ENCODE data around the gene PSRC1.

- TF ChIP-seq POLR2AphosphoS5 (IDR thresholded peaks at IDR 0.05; ENCODE audit: low read depth): no peak
- TF ChIP-seq, protein P1, sequence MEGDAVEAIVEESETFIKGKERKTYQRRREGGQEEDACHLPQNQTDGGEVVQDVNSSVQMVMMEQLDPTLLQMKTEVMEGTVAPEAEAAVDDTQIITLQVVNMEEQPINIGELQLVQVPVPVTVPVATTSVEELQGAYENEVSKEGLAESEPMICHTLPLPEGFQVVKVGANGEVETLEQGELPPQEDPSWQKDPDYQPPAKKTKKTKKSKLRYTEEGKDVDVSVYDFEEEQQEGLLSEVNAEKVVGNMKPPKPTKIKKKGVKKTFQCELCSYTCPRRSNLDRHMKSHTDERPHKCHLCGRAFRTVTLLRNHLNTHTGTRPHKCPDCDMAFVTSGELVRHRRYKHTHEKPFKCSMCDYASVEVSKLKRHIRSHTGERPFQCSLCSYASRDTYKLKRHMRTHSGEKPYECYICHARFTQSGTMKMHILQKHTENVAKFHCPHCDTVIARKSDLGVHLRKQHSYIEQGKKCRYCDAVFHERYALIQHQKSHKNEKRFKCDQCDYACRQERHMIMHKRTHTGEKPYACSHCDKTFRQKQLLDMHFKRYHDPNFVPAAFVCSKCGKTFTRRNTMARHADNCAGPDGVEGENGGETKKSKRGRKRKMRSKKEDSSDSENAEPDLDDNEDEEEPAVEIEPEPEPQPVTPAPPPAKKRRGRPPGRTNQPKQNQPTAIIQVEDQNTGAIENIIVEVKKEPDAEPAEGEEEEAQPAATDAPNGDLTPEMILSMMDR (conservative IDR thresholded peaks at IDR 0.05; ENCODE audit: low read depth in 2 of 2): no peak
Observed at GRCh38 chr1:109256085-109256484, 26.9 kb downstream of the PSRC1 start.

Measured in GM23338 (cell line).